Hematopoietic multipotent progenitor cell treated with erythropoietin and hydrocortisone succinate and interleukin-3 and kit ligand, for 6 days (in vitro differentiated cells): ENCODE data around the gene PMEPA1.

ENCODE experiments used
- DNase-seq: peaks from one replicate; pipeline ENCODE4 v3.0.0-alpha.2; 2015

PMEPA1 gene

DNA sequence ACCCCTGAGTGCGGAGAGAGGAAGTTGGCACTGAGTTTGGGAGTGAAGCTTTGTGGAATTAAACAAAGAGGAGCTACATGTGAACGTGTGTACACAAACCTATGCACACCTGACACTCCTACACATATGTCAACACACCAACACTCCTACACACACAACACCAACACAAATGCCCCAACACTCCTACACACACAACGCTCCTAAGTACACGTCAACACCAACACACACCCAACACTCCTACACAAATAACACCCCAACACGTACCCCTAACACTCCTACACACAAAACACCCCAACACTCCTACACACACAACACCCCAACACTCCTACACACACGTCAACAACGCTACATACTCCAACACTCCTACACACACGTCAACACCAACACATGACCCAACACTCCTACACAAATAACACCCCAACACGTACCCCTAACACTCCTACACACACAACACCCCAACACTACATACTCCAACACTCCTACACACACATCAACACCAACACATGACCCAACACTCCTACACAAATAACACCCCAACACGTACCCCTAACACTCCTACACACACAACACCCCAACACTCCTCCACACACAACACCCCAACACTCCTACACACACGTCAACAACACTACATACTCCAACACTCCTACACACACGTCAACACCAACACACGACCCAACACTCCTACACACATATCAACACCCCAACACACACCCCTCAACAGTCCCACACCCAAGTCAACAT, 49.5 kb downstream of the PMEPA1 start:
- no peak for DNase-seq

DNA sequence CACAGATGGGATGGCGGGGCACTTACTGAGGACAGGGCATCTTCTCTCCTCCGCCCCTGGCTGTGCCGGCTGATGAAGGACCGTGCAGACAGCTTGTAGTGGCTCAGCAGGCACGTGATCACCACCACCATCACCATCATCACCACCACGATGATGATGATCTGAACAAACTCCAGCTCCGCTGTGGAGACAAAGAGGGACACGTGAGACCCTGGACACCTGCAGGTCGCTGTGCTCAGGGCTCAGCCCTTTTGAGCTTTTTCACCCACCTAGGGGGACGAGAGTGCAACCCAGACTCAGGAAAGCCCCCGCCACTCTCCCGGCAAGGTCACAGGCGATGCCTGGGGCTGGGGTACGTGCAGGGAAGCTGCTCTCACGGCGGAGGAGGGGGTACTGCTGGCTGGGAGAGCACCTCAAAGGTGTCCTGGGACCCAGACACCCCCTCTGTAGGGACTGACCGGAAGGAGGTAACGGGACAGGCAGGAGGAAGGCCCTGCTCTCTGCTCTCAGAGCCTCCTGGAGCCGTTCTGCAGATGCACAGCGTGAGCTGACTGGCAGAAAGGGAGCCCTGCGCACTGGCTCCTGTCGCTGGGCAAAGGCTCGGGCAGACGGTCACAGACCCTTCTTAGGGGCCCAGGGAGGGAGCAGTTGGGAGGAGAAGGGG, 50.2 kb downstream of the PMEPA1 start:
- no peak for DNase-seq

DNA sequence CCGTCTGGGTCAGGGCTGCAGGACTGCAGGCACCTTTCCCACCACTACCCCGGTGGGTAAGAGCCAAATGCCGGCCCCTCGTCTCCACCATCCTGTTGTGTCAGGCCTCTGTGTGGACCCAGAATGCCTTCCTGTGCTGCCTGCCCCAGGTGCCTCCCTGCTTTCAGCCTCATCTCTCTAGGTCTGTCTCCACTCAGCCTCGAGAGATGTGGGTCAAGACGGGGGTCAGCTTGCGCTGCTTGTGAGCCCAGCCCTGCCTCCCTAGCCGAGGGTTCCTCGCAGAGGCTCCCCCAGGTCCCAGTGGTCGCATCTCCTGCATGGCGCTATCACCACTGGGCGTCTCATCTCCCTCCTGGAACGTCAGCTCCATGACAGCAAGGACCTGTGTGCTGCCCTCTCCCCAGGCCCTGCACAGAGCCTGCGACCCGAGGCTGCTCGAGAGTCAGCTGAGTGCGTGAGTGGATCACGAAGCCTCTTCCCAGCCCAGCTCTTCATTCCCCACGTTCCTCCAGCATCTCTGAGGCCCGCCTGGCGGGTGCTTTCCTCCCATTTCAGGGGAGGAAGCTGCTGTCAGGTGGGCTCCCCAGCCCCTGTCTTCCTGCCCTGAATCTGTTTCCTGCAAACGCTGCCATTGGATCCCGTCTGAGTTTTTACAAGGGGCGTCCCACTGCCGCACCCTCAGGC, 50.8 kb downstream of the PMEPA1 start:
- DNase-seq: no peak

DNA sequence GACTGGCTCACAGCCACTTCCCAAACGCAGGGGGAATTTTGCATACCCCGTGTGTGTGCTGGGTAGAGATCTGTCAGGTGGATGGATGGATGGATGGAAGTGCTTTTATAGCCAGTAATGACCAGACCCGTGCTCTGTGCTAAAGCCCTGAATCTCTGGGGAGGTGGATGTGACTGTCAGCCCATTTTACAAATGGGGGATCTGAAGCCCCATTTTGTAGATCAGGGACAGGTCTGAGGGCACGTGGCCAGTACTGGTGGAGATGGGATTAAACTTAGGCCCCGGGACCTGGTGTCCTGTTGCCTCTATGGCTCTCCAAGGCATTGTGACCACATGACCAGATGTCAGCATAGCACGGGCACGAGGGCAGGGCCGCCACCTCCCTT, 51.4 kb downstream of the PMEPA1 start:
- no peak for DNase-seq

DNA sequence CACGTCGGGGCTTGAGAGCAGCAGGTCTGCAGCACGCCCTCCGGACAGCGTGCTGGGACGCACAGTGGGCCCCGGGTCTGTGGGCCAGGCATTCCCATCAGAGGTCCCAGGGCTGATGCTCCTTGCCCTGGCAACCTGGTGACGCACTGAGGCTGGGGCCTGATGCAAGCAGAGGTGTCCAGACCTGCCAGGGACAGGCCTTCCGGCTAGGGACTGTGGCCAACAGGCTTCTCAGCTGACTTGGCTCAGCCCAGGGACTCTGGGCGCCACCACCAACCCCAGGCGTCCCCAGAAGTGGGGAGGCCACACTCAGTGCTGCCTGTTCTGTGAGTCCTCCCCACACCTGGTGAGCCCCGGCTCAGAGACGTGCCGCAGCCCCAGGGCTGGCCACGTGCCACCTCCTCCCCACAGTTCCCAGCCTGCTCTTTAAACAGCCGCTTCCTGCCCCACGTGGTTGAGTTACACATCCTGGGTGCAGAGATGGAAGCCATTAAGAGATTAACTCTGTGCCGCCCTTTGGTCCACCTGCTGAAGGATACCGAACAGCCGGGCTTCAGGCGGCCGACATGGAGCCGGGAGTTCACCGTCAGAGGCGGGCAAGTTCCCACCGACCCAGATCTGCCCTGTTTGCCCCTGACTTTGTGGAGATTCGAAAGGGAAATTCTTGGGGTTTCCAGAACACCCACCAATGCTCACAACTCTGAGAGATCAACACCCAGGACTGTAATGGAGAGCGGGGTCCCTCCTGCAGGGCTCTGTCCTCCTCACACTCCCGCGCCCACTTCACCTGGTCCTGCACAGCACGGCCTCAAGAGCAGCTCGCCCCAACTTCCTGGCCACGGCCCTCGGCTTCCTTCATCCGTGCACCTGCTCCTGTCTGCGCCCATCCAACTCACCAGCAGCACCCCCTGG, 52.0 kb downstream of the PMEPA1 start:
- no peak for DNase-seq

DNA sequence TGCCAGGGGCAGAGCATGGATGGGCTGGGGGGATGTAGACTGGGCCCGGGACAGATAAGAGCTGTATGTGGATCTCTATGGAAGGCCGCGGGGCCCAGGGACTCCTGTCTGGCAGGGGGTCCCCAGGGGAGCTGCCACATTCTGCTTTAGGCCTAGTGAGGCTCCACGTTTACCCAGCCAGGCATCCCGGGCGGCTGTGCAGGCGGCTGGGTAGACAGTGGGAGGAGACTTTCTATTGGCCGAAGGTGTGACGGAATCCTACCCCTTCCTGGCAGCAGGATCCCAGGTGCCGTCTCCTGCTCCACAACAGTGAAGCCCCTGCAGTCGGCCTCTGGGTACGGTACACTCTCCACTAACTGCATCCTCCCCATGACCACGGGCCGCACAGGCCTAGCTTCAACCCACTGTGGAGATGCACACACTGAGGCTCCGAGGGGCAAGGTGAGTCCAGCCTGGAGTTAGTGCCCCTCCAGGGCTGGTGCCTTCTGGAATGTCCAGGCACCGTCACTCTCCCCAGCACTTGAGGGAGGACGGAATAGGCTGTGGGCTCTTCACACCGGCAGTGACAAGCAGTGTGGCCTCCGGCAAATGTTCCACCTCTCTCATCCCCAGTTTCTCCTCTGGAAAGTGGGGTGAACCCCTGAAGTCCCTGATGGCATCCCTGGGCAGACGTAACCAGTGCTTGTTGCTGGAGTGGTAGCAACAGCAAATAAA, 52.8 kb downstream of the PMEPA1 start:
- DNase-seq: no peak

DNA sequence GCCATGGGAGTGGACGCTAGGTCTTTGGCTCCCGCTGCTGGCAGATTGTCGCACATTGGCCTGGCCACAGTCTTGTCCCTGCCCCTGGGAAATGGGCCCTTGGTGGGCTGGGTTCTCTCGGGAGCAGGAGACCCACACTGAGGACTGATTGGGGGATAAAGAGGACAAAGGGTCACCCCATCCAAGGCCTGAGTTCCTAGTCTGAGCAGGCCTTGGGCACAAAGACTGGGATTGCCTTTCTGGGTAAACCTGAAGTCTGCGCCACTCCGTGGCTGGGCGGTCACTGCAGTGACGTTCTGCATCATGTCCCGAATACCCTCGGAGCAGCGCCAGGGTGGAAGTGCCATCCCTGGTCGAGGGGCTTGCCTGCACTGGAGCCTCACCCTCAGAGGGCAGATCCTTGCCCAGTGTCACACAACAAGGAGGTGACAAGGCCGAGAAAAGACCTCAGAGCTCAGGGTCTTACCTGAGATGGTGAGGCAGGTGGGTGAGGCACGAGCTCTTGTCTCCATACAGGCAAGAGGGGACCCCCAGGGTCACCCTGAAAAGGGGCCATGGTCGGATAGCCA, 53.5 kb downstream of the PMEPA1 start:
- DNase-seq: no peak

DNA sequence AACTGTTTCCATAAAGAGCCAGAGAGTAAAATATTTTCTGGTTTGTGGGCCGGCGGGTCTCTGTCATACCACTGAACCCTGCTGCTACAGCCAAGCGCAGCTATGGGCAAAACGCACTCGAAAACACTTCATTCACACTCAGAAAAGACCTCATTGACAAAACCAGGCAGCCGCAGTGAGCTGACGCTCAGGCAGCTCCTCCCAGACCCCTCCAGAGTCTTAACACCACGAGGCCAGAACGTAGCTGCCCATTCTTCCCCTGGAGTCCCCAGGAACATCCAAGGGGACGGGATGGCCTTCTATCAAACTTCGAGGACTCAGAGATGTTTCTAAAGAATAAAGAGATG, 54.0 kb downstream of the PMEPA1 start:
- DNase-seq: no peak

DNA sequence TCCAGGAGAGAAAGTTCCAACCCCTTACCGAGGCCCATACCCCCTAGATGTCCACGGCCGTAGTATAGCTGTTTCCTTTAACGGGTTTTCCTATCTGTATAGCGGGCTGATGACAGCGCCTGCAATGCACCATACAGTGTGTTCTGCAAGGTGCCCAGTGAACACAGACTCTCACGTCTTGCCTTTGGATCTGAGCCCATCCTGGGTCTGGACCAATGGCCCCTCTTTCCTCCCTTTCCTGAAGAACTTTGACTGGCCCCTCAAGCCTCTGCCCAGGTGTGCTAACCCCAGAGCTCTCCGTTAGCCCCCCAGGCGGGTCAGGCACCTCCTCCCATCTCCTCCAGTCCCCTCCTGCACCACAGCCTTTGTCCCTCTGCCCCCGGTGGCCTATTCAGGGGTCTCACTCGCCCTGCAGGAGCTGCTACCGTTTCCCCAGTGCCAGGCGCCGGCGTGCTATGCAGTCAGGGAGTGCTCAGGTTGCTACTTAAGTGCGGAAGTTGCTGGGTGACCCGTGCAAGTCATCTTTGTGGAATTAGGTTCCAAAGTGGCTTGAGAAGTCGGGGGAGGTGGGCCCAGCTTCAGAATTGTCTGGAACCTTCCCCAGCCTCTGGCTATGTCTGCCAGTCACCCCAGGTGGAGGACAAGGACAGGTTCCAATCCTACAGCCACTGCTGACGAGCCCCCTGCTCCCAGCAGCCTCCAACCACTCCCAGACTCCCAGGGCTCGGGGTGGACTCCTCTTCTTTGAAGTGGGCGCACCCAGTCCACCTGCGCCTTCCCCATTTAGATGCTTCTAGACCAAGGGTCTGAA, 54.6 kb downstream of the PMEPA1 start:
- DNase-seq: no peak

DNA sequence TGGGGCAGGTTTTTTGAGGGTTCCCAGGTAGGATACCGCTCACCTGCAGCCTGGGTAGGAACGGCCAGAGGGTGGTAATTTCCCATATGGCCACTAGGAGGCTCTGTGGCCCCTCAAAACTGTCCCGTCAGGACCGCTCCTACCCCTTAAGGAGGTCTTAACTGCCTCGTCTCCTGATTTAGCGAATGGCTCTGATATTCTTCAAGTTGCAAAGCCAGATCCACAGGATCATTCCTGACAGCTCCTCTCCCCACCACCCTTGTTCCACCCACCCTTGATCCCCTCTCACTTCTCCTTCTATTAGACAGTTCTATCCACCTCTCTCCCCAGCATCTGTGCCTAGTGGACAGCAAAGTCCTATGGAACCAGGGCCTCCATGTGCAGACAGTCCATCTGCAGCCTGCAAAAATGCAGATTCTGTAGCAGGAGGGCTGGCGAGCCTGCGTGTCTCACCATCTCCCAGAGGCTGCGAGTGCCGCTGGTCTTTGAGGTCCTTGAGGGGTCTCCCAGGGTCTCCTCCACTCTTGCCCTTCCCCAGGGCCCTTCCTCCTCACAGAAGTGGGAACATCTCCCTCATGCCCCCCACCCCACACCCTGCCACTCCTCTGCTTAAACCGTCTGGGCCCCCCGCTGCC, 55.3 kb downstream of the PMEPA1 start:
- peak; percentile 66 for DNase-seq

DNA sequence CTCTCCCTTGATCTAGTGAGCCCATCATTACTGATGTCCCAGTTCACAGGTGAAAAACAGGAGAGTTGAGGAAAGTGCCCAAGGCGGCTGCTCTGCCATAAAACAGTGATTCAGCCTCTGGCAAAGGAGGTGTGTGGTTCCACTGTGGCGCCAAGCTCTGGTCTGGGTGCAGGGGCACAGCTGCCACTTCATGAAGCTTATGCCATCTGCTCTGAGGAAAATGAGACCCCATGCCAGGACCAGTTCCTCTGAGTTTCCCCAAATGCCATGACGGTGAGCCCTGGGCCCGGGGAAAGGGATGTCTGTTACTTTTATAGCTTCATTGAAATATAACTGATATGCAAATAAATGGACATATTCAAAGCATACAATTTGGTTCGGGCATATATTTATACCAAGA, 55.9 kb downstream of the PMEPA1 start:
- DNase-seq: no peak

DNA sequence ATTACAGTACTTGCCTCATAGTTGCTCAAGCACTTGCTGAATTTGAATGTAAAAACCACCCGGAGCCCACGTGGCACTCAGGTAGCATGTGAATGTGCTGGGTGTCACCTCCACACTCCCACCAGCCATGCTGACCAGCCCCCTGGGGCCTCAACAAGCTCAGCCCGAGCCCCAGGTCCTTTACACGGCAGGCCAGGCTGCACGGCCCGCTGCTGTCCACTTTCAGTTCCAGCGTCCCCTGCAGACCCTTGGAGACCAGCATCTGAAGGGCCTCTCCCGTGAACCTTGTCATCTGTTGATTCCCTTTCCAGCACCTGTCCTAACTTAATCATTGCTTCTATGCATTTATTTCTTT, 56.3 kb downstream of the PMEPA1 start:
- DNase-seq: no peak

DNA sequence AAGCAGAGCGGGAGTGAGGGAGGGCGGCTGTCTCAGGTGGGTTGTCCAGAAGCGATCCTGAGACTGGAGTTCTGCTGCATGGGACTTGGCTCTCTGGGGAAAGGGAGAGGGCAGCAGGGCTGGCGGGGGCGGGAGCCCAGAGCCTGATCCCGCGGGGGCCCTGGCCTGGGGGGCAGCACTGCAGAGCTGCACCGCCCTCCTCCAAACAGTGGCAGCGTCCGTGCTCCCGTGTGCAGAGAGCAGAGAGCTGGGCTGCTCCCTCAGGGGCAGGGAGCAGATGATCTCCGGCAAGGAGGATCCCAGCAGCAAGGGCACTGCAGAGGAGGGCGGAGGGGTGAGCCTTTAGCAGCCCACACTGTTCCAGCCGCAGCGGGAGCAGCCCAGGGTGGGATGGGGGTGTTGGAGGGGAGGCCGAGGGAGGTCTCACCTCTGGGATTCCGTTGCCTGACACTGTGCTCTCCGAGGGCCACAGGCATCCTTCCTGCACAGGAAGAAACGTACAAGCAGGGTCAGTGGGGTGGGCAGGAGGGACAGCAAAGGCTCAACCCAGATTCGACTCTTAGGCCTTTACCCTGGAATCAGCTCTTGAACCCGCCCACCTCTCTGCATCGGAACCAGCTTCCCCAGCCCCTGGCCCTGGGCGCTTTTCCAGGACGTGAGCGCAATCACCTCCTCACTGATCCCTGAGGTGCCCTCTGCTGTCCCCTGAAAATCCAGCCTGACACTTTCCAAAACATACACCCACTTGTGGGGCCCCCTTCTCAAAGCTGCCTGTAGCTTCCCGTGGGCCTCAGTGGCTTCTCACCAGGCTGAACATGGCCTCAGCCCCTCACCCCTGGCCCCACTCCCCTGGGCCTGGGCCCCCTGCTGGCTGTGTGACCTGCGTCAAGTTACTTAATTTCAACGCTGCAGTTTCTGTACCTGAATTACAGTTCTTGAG, 56.9 kb downstream of the PMEPA1 start:
- DNase-seq: no peak

DNA sequence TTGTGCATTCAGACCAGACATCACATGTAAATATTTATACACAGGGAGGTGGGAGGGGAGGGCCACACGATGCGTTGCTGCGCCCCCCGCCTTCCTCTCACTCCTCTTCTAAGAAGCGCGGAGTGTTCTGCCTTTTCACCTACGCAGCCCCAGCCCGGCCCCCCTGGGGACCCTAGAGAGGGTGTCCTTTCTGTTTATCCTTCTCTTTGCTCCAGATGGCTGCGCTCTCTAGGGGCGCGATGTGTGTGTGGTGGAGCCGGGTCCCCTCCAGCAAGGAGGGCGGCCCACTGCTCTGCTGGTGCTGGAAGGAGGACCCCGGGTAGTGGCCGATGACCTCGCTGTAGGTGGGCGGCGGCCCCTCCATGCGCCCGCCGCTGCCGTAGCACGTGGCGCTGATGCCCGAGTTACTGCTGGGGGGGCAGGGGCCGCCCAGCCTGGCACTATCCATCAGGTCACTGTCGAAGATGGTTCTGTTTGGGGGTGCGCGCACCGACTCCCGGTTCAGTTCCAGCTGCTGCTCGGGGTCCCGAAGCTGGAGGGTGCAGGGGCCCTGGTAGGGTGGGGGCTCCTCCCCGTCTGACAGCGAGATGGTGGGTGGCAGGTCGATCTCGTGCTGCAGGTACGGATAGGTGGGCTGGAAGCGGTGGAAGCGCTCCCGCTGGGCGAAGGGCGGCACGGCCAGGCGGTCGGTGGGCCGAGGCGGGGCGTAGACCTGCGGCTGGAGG, 57.8 kb downstream of the PMEPA1 start:
- no peak for DNase-seq

DNA sequence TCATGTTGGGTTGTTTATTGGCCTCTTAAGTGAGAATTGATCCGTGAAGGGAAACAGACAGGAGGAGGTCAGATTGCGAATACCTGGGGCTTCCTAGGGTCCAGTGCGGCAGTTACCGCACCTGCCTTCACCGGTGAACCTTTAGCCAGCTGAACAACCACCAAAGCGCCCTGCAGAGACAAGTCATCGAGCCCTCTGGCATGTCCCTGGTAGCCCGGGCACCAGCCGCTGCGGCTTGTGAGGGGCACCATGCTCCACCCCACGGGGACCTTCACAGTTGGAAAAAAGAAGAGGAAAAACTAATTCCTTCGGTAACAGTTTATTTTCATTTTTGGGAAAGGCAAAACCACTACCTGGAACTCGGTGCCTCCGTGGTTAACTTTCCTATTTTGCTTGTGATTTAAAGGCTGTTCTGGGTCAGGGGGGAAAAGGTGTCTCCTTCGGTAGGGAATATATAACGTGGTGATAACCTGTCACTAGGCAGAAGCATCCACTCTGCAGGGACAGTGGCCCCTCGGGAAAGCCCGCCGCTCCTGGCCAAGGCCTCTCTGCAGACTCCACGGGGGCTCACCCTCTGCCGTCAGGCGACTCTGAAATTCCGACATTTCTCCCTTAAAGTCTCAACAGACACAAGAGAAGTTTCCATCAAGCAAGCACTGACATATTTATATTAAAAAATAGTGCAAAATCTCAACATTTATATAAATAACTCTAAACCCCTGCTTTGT, 58.9 kb downstream of the PMEPA1 start:
- no peak for DNase-seq

DNA sequence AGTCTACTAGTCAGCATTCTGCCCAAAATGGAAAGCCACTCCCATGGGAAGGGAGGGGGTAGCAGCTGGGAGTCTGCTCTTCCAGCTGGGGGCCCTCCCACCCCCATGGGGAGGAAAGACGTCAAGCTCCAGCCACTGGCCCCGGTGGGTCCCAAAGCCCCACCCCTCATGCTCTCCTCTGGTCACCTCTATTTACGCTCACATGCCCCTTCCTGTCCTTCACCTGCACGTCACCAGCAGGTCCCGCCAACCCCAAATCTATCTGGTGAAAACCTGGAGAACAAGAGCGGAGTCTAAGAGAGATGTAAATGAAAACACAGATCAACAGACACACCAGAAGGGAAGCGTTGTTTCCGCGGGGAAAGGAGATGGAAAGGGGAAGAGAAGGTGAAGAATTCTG, 59.5 kb downstream of the PMEPA1 start:
- no peak for DNase-seq

DNA sequence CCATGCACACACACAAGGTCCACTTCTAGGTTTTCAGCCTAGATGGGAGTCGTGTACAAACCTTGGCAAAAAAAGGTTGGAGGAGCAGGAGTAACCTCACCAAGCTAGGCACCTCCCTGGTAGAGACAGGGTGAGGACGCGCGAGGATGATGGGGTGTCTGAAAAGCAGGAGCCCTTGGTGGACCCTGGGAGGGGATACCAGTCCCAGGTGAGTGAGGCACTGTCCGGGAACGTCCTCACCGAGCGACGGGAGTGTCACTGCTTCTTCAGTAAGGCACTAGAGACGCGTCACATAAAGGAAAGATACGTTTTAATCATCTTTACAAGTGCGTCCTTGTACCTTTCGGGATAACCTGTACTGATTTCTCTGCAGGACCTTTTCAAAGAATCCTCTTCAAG, 60.2 kb downstream of the PMEPA1 start:
- no peak for DNase-seq

DNA sequence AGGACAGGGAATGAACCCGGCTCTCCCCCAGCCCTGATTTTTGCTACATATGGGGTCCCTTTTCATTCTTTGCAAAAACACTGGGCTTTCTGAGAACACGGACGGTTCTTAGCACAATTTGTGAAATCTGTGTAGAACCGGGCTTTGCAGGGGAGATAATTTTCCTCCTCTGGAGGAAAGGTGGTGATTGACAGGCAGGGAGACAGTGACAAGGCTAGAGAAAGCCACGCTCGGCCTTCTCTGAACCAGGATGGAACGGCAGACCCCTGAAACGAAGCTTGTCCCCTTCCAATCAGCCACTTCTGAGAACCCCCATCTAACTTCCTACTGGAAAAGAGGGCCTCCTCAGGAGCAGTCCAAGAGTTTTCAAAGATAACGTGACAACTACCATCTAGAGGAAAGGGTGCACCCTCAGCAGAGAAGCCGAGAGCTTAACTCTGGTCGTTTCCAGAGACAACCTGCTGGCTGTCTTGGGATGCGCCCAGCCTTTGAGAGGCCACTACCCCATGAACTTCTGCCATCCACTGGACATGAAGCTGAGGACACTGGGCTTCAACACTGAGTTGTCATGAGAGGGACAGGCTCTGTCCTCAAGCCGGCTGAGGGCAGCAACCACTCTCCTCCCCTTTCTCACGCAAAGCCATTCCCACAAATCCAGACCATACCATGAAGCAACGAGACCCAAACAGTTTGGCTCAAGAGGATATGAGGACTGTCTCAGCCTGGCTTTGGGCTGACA, 60.8 kb downstream of the PMEPA1 start:
- DNase-seq: no peak
